ENCODE measurements around the gene C5orf24.

DNA sequence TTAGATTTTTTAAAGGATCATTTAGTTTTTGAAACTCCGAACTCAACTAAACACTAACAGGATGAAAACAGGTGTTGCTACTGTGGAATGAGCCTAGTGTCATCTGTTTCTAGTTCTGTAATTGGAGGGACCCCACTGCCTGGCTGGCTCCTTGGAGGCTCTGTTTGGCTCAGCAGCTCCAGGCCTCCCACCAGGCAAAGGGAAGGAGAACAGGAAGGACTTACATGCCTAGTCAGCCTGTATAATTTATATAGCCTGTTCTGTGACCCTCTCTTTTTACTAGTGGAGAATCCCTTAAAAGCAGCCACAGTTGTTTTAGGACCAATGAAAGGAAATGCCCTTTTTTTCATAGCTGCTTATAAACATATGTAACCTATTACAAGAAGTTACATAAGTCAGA lies 21.1 kb upstream of the C5orf24 start:
- TF ChIP-seq, protein P1, sequence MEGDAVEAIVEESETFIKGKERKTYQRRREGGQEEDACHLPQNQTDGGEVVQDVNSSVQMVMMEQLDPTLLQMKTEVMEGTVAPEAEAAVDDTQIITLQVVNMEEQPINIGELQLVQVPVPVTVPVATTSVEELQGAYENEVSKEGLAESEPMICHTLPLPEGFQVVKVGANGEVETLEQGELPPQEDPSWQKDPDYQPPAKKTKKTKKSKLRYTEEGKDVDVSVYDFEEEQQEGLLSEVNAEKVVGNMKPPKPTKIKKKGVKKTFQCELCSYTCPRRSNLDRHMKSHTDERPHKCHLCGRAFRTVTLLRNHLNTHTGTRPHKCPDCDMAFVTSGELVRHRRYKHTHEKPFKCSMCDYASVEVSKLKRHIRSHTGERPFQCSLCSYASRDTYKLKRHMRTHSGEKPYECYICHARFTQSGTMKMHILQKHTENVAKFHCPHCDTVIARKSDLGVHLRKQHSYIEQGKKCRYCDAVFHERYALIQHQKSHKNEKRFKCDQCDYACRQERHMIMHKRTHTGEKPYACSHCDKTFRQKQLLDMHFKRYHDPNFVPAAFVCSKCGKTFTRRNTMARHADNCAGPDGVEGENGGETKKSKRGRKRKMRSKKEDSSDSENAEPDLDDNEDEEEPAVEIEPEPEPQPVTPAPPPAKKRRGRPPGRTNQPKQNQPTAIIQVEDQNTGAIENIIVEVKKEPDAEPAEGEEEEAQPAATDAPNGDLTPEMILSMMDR (IDR thresholded peaks at IDR 0.05; ENCODE audit: low read length), result no peak
- no peak for TF ChIP-seq EZH2phosphoT487 (IDR thresholded peaks at IDR 0.05; ENCODE audit: low read length)
